ENCODE measurements around the gene LRCH1.
A peak's percentile ranks its signal among the peaks of the same experiment; 100 is the strongest.
"Not testable (repeated sequence)": the region's sequence is repeated elsewhere in the genome, so short reads cannot be mapped to it uniquely, and the experiment has no call there.

The LRCH1 gene

GRCh38 chr13:46755508-46755907, 202.5 kb downstream of the LRCH1 start:
- not testable (repeated sequence) for H2AFZ ChIP-seq (ENCODE audit: low read length); H3K79me1 ChIP-seq (ENCODE audit: low read depth, low read length); H2BK5ac ChIP-seq (ENCODE audit: low read length); H3K14ac ChIP-seq (ENCODE audit: low read length); H3K4me1 ChIP-seq (ENCODE audit: control insufficient read depth in 2 of 2, insufficient read depth in 1 of 2, low read depth in 1 of 2, low read length in 2 of 2); H3K9me3 ChIP-seq (replicated peaks in 1 of 2; ENCODE audit: control insufficient read depth in 2 of 2, insufficient read depth in 1 of 2, low read depth in 1 of 2, low read length in 2 of 2); H3K4ac ChIP-seq (ENCODE audit: low read length); H3K23ac ChIP-seq (ENCODE audit: low read depth, low read length, poor library complexity); H3K4me2 ChIP-seq (ENCODE audit: insufficient read depth, low read length, poor library complexity, severe bottlenecking); H2BK12ac ChIP-seq (ENCODE audit: low read length); DNase-seq (ENCODE audit: low spot score); H2BK15ac ChIP-seq (ENCODE audit: low read length); H3K9ac ChIP-seq (ENCODE audit: low read depth, low read length, poor library complexity); H3K27me3 ChIP-seq (ENCODE audit: control insufficient read depth in 3 of 3, insufficient read depth in 3 of 3, low read depth in 1 of 3, low read length in 3 of 3); H4K8ac ChIP-seq (ENCODE audit: low read depth, low read length); H4K91ac ChIP-seq (ENCODE audit: low read depth, low read length, poor library complexity); H3K4me3 ChIP-seq (ENCODE audit: low read length in 2 of 2); H2AK5ac ChIP-seq (ENCODE audit: low read depth, low read length); H3K27ac ChIP-seq (replicated peaks; ENCODE audit: low read length); H3K18ac ChIP-seq (ENCODE audit: low read length); H2BK120ac ChIP-seq (ENCODE audit: low read depth, low read length)
- peaks cover 0 to 27% of the 10 kb centered on the region in 2 donors for H3K36me3 ChIP-seq (replicated peaks in 1 of 2; ENCODE audit: control insufficient read depth in 2 of 2, insufficient read depth in 2 of 2, low read length in 2 of 2)
- WGBS, 2 donors (ENCODE audit: extremely low coverage in 2 of 2, insufficient read length in 2 of 2, insufficient replicate concordance in 1 of 2), result no CpG with 5 or more reads among the region's 5 CpGs

GRCh38 chr13:46756977-46757376, 204.0 kb downstream of the LRCH1 start:
- Histone ChIP-seq H2BK15ac (ENCODE audit: low read length) (no peak overlapping the region), H3K27ac (replicated peaks; ENCODE audit: low read length) (no peak overlapping the region), H3K14ac (ENCODE audit: low read length) (no peak overlapping the region), H3K4me1 (ENCODE audit: control insufficient read depth in 2 of 2, insufficient read depth in 1 of 2, low read depth in 1 of 2, low read length in 2 of 2) (no peaks in the 10 kb centered on the region), H3K23ac (ENCODE audit: low read depth, low read length, poor library complexity) (no peak overlapping the region), H2BK120ac (ENCODE audit: low read depth, low read length) (no peak overlapping the region), H2BK5ac (ENCODE audit: low read length) (no peak overlapping the region), H3K27me3 (ENCODE audit: control insufficient read depth in 3 of 3, insufficient read depth in 3 of 3, low read depth in 1 of 3, low read length in 3 of 3) (no peaks in the 10 kb centered on the region), H3K9ac (ENCODE audit: low read depth, low read length, poor library complexity) (no peak overlapping the region), H3K9me3 (replicated peaks in 1 of 2; ENCODE audit: control insufficient read depth in 2 of 2, insufficient read depth in 1 of 2, low read depth in 1 of 2, low read length in 2 of 2) (peaks cover 0 to 2% of the 10 kb centered on the region in 2 donors), H2AFZ (ENCODE audit: low read length) (no peak overlapping the region), H2BK12ac (ENCODE audit: low read length) (no peak overlapping the region), H2AK5ac (ENCODE audit: low read depth, low read length) (no peak overlapping the region), H4K8ac (ENCODE audit: low read depth, low read length) (no peak overlapping the region), H3K79me1 (ENCODE audit: low read depth, low read length) (no peaks in the 10 kb centered on the region), H4K91ac (ENCODE audit: low read depth, low read length, poor library complexity) (no peak overlapping the region), H3K4me2 (ENCODE audit: insufficient read depth, low read length, poor library complexity, severe bottlenecking) (no peak overlapping the region), H3K36me3 (replicated peaks in 1 of 2; ENCODE audit: control insufficient read depth in 2 of 2, insufficient read depth in 2 of 2, low read length in 2 of 2) (peaks cover 0 to 12% of the 10 kb centered on the region in 2 donors), H3K4ac (ENCODE audit: low read length) (no peak overlapping the region), H3K18ac (ENCODE audit: low read length) (no peak overlapping the region), H3K4me3 (ENCODE audit: low read length in 2 of 2) (no peak overlapping the region)
- no peak for DNase-seq (ENCODE audit: low spot score)
- WGBS, 2 donors (ENCODE audit: extremely low coverage in 2 of 2, insufficient read length in 2 of 2, insufficient replicate concordance in 1 of 2), result no CpG with 5 or more reads among the region's 4 CpGs

GRCh38 chr13:46757640-46758039, 204.7 kb downstream of the LRCH1 start:
- no peak overlapping the region for H2AK5ac ChIP-seq (ENCODE audit: low read depth, low read length)
- no peaks in the 10 kb centered on the region for H3K79me1 ChIP-seq (ENCODE audit: low read depth, low read length)
- no peak overlapping the region for H3K9ac ChIP-seq (ENCODE audit: low read depth, low read length, poor library complexity)
- WGBS, 2 donors (ENCODE audit: extremely low coverage in 2 of 2, insufficient read length in 2 of 2, insufficient replicate concordance in 1 of 2), result no CpG with 5 or more reads among the region's 3 CpGs
- H3K4ac ChIP-seq (ENCODE audit: low read length), result no peak overlapping the region
- no peak overlapping the region for H3K4me3 ChIP-seq (ENCODE audit: low read length in 2 of 2)
- H2BK5ac ChIP-seq (ENCODE audit: low read length), result no peak overlapping the region
- H4K8ac ChIP-seq (ENCODE audit: low read depth, low read length), result no peak overlapping the region
- H4K91ac ChIP-seq (ENCODE audit: low read depth, low read length, poor library complexity), result no peak overlapping the region
- no peak overlapping the region for H2BK15ac ChIP-seq (ENCODE audit: low read length)
- H3K4me1 ChIP-seq (ENCODE audit: control insufficient read depth in 2 of 2, insufficient read depth in 1 of 2, low read depth in 1 of 2, low read length in 2 of 2), result no peaks in the 10 kb centered on the region
- H3K14ac ChIP-seq (ENCODE audit: low read length), result no peak overlapping the region
- H3K27ac ChIP-seq (replicated peaks; ENCODE audit: low read length), result no peak overlapping the region
- DNase-seq (ENCODE audit: low spot score), result no peak
- no peak overlapping the region for H2BK120ac ChIP-seq (ENCODE audit: low read depth, low read length)
- H3K4me2 ChIP-seq (ENCODE audit: insufficient read depth, low read length, poor library complexity, severe bottlenecking), result no peak overlapping the region
- no peak overlapping the region for H2AFZ ChIP-seq (ENCODE audit: low read length)
- H3K18ac ChIP-seq (ENCODE audit: low read length), result no peak overlapping the region
- H3K27me3 ChIP-seq (ENCODE audit: control insufficient read depth in 3 of 3, insufficient read depth in 3 of 3, low read depth in 1 of 3, low read length in 3 of 3), result no peaks in the 10 kb centered on the region
- peaks cover 0 to 2% of the 10 kb centered on the region in 2 donors for H3K9me3 ChIP-seq (replicated peaks in 1 of 2; ENCODE audit: control insufficient read depth in 2 of 2, insufficient read depth in 1 of 2, low read depth in 1 of 2, low read length in 2 of 2)
- peaks cover 0 to 7% of the 10 kb centered on the region in 2 donors for H3K36me3 ChIP-seq (replicated peaks in 1 of 2; ENCODE audit: control insufficient read depth in 2 of 2, insufficient read depth in 2 of 2, low read length in 2 of 2)
- no peak overlapping the region for H2BK12ac ChIP-seq (ENCODE audit: low read length)
- no peak overlapping the region for H3K23ac ChIP-seq (ENCODE audit: low read depth, low read length, poor library complexity)

GRCh38 chr13:46759846-46760245, 206.9 kb downstream of the LRCH1 start:
- H3K27ac ChIP-seq (replicated peaks; ENCODE audit: low read length), result no peak overlapping the region
- WGBS, 2 donors (ENCODE audit: extremely low coverage in 2 of 2, insufficient read length in 2 of 2, insufficient replicate concordance in 1 of 2), result no CpG with 5 or more reads among the region's 2 CpGs
- H3K4me2 ChIP-seq (ENCODE audit: insufficient read depth, low read length, poor library complexity, severe bottlenecking), result no peak overlapping the region
- H4K91ac ChIP-seq (ENCODE audit: low read depth, low read length, poor library complexity), result no peak overlapping the region
- no peaks in the 10 kb centered on the region for H3K36me3 ChIP-seq (replicated peaks in 1 of 2; ENCODE audit: control insufficient read depth in 2 of 2, insufficient read depth in 2 of 2, low read length in 2 of 2)
- H3K23ac ChIP-seq (ENCODE audit: low read depth, low read length, poor library complexity), result no peak overlapping the region
- no peak overlapping the region for H3K14ac ChIP-seq (ENCODE audit: low read length)
- H4K8ac ChIP-seq (ENCODE audit: low read depth, low read length), result no peak overlapping the region
- H3K4ac ChIP-seq (ENCODE audit: low read length), result no peak overlapping the region
- H3K79me1 ChIP-seq (ENCODE audit: low read depth, low read length), result no peaks in the 10 kb centered on the region
- no peak overlapping the region for H2BK120ac ChIP-seq (ENCODE audit: low read depth, low read length)
- no peak overlapping the region for H2BK5ac ChIP-seq (ENCODE audit: low read length)
- no peaks in the 10 kb centered on the region for H3K27me3 ChIP-seq (ENCODE audit: control insufficient read depth in 3 of 3, insufficient read depth in 3 of 3, low read depth in 1 of 3, low read length in 3 of 3)
- no peak overlapping the region for H3K18ac ChIP-seq (ENCODE audit: low read length)
- no peak overlapping the region for H2BK15ac ChIP-seq (ENCODE audit: low read length)
- no peak overlapping the region for H3K4me3 ChIP-seq (ENCODE audit: low read length in 2 of 2)
- peaks cover 0 to 2% of the 10 kb centered on the region in 2 donors for H3K9me3 ChIP-seq (replicated peaks in 1 of 2; ENCODE audit: control insufficient read depth in 2 of 2, insufficient read depth in 1 of 2, low read depth in 1 of 2, low read length in 2 of 2)
- DNase-seq (ENCODE audit: low spot score), result no peak
- H2AFZ ChIP-seq (ENCODE audit: low read length), result peak overlapping the region; percentile 50
- no peak overlapping the region for H2AK5ac ChIP-seq (ENCODE audit: low read depth, low read length)
- H3K9ac ChIP-seq (ENCODE audit: low read depth, low read length, poor library complexity), result no peak overlapping the region
- H2BK12ac ChIP-seq (ENCODE audit: low read length), result no peak overlapping the region
- H3K4me1 ChIP-seq (ENCODE audit: control insufficient read depth in 2 of 2, insufficient read depth in 1 of 2, low read depth in 1 of 2, low read length in 2 of 2), result no peaks in the 10 kb centered on the region

Data from neuronal stem cell (in vitro differentiated cells).